ENCODE measurements around the gene PREX1. TPM values are rescaled to one million over a fixed set of nuclear protein-coding genes. Genes with fewer than 3 reads are reported as not detected.
A peak's percentile ranks its signal among the peaks of the same experiment; 100 is the strongest.

Gene PREX1
- total and polyA plus RNA-seq, 4 donors = 29.5 to 121 (median 69.3) TPM

DNA sequence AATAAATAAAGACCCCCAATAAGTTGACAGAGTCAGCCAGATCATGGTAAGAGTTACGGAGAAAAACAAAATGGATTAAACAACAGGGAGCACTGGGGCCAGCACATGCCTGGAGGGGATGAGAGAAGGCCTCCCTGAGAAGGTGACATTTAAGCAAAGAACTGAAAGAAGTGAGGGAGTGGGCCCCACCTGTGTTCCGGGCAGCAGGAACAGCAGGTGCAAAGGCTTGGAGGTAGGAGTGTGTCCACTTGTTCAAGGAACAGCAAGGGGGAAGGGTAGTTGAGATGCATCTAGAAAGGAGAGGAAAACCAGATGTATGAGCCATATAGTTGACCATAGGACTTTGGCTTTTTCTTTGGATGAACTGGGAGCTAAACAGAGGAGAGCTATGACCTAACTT lies 7.6 kb upstream of the PREX1 start:
- no peak overlapping the region for H3K4me3 ChIP-seq
- H3K27ac ChIP-seq (ENCODE audit: low read depth in 1 of 2, low read length in 1 of 2) = no peak overlapping the region
- WGBS, 2 donors = 91 to 95% methylated on average over 2 of the region's 2 CpGs
- H3K36me3 ChIP-seq (ENCODE audit: control insufficient read depth in 4 of 4, insufficient read depth in 4 of 4, low read length in 4 of 4) = no peaks in the 10 kb centered on the region
- DNase-seq (no peak), ATAC-seq (ENCODE audit: insufficient read depth, low FRiP score) (no peak)
- no peaks in the 10 kb centered on the region for H3K9me3 ChIP-seq (ENCODE audit: control insufficient read depth in 4 of 4, insufficient read depth in 3 of 4, low read length in 3 of 4)
- H3K9ac ChIP-seq (ENCODE audit: insufficient read depth in 1 of 2, low read length in 2 of 2) = no peak overlapping the region
- TF ChIP-seq, protein P1, sequence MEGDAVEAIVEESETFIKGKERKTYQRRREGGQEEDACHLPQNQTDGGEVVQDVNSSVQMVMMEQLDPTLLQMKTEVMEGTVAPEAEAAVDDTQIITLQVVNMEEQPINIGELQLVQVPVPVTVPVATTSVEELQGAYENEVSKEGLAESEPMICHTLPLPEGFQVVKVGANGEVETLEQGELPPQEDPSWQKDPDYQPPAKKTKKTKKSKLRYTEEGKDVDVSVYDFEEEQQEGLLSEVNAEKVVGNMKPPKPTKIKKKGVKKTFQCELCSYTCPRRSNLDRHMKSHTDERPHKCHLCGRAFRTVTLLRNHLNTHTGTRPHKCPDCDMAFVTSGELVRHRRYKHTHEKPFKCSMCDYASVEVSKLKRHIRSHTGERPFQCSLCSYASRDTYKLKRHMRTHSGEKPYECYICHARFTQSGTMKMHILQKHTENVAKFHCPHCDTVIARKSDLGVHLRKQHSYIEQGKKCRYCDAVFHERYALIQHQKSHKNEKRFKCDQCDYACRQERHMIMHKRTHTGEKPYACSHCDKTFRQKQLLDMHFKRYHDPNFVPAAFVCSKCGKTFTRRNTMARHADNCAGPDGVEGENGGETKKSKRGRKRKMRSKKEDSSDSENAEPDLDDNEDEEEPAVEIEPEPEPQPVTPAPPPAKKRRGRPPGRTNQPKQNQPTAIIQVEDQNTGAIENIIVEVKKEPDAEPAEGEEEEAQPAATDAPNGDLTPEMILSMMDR (IDR thresholded peaks at IDR 0.05; ENCODE audit: control extremely low read depth, extremely low read depth) = no peak
- H3K27me3 ChIP-seq (ENCODE audit: control insufficient read depth in 3 of 3, insufficient read depth in 3 of 3, low read length in 2 of 3) = peaks cover 0 to 59% (median 9%) of the 10 kb centered on the region in 3 donors
- peaks cover 0 to 10% (median 0%) of the 10 kb centered on the region in 5 donors for H3K4me1 ChIP-seq (ENCODE audit: control insufficient read depth in 5 of 5, insufficient read depth in 5 of 5, low read length in 5 of 5)

DNA sequence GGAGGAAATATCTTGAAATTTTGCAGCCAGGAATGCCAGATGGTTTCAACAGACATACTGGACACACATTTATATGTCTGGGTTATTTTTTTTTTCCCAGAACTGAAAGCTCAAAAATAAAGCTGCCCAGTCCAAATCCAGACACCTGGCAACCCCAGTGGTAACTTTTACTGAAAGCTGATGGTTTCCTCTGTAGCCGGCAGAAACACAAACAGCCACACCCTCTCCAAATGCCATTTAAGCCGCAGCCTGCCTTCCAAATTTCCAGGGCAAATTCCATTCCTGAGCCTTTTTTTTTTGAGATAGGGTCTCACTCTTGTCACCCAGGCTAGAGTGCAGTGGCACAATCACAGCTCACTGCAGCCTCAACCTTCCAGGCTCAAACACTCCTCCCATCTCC lies 6.5 kb upstream of the PREX1 start:
- ATAC-seq (ENCODE audit: insufficient read depth, low FRiP score) (no peak), DNase-seq (no peak)
- Histone ChIP-seq H3K36me3 (ENCODE audit: control insufficient read depth in 4 of 4, insufficient read depth in 4 of 4, low read length in 4 of 4) (no peaks in the 10 kb centered on the region), H3K9ac (ENCODE audit: insufficient read depth in 1 of 2, low read length in 2 of 2) (no peak overlapping the region), H3K4me1 (ENCODE audit: control insufficient read depth in 5 of 5, insufficient read depth in 5 of 5, low read length in 5 of 5) (peaks cover 0 to 10% (median 0%) of the 10 kb centered on the region in 5 donors), H3K27me3 (ENCODE audit: control insufficient read depth in 3 of 3, insufficient read depth in 3 of 3, low read length in 2 of 3) (peaks cover 0 to 61% (median 10%) of the 10 kb centered on the region in 3 donors), H3K4me3 (no peak overlapping the region), H3K9me3 (ENCODE audit: control insufficient read depth in 4 of 4, insufficient read depth in 3 of 4, low read length in 3 of 4) (no peaks in the 10 kb centered on the region), H3K27ac (ENCODE audit: low read depth in 1 of 2, low read length in 1 of 2) (no peak overlapping the region)
- 23 to 67% methylated on average over 2 of the region's 2 CpGs for WGBS, 2 donors
- TF ChIP-seq, protein P1 (IDR thresholded peaks at IDR 0.05; ENCODE audit: control extremely low read depth, extremely low read depth) = no peak

DNA sequence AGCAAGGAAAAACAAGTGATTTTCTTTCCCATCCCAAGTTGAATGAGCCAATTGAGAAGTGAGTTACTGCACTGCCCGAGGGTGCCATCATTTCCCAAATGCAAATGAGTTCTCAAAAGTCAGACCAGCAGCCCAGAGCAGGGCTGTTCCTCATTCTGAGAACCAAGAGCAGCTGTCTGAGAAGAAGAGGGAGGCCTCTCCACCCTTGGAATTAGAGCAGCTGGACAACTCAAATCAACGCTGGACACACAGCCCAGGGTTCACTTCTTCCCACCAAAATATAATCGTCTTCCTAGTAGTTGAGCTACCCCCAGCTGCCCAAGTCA lies 4.6 kb upstream of the PREX1 start:
- Histone ChIP-seq H3K4me3 (no peak overlapping the region), H3K9me3 (ENCODE audit: control insufficient read depth in 4 of 4, insufficient read depth in 3 of 4, low read length in 3 of 4) (no peaks in the 10 kb centered on the region), H3K4me1 (ENCODE audit: control insufficient read depth in 5 of 5, insufficient read depth in 5 of 5, low read length in 5 of 5) (peaks cover 0 to 12% (median 0%) of the 10 kb centered on the region in 5 donors), H3K27ac (ENCODE audit: low read depth in 1 of 2, low read length in 1 of 2) (peak overlapping the region in 1 of 2 donors; percentile 26), H3K9ac (ENCODE audit: insufficient read depth in 1 of 2, low read length in 2 of 2) (no peak overlapping the region), H3K36me3 (ENCODE audit: control insufficient read depth in 4 of 4, insufficient read depth in 4 of 4, low read length in 4 of 4) (no peaks in the 10 kb centered on the region), H3K27me3 (ENCODE audit: control insufficient read depth in 3 of 3, insufficient read depth in 3 of 3, low read length in 2 of 3) (peaks cover 0 to 61% (median 10%) of the 10 kb centered on the region in 3 donors)
- DNase-seq (no peak), ATAC-seq (ENCODE audit: insufficient read depth, low FRiP score) (no peak)
- WGBS, 2 donors = 35 to 45% methylated on average over 3 of the region's 3 CpGs
- TF ChIP-seq, protein P1 (IDR thresholded peaks at IDR 0.05; ENCODE audit: control extremely low read depth, extremely low read depth) = no peak

Measured in lung (tissue), 12 donors.